PFSK-1 (cell line): Measurements from ENCODE around the gene TMC5. TPM values are rescaled to one million over a fixed set of nuclear protein-coding genes. Genes with fewer than 3 reads are reported as not detected.

Experiments used
- FOXP2 ChIP-seq: optimal IDR thresholded peaks from 2 replicates; pipeline ENCODE3; 2011; ENCODE audit warnings: borderline replicate concordance, control low read depth, inconsistent platforms; ENCODE audit not compliant: insufficient read depth; ENCODE audit errors: extremely low read length, extremely low read depth
- POLR2AphosphoS5 ChIP-seq: IDR thresholded peaks from 2 replicates; pipeline ENCODE4 v1.6.1; 2012; ENCODE audit warnings: low read depth, mild to moderate bottlenecking, control low read depth, low read length, moderate library complexity
- SIN3A ChIP-seq: IDR thresholded peaks from 2 replicates; pipeline ENCODE4 v1.6.1; 2012; ENCODE audit warnings: mild to moderate bottlenecking, low read length, moderate library complexity, borderline replicate concordance; ENCODE audit not compliant: insufficient read depth
- TAF1 ChIP-seq: IDR thresholded peaks from 2 replicates; pipeline ENCODE4 v1.6.1; 2012; ENCODE audit warnings: low read length, control low read depth, borderline replicate concordance; ENCODE audit not compliant: insufficient read depth
- polyA plus RNA-seq: library from polyadenylated mRNA; unstranded; fragments of >200 nt; gene quantifications from one replicate; pipeline ENCODE4 v1.2.1, GENCODE V29; 2012; ENCODE audit warnings: low read depth, missing spikeins; ENCODE audit not compliant: insufficient read length
- TF ChIP-seq, protein P1 (sequence below), 2 experiments: IDR thresholded peaks; 2 replicates each; pipeline versions ENCODE4 v1.6.1 to v1.8.0; 2011 to 2012; ENCODE audit warnings: low read depth in 2 of 2, low read length in 2 of 2, control low read depth in 1 of 2, inconsistent platforms in 1 of 2, mild to moderate bottlenecking in 1 of 2, moderate library complexity in 1 of 2; ENCODE audit not compliant: insufficient read depth in 1 of 2

TMC5 gene, protein sequence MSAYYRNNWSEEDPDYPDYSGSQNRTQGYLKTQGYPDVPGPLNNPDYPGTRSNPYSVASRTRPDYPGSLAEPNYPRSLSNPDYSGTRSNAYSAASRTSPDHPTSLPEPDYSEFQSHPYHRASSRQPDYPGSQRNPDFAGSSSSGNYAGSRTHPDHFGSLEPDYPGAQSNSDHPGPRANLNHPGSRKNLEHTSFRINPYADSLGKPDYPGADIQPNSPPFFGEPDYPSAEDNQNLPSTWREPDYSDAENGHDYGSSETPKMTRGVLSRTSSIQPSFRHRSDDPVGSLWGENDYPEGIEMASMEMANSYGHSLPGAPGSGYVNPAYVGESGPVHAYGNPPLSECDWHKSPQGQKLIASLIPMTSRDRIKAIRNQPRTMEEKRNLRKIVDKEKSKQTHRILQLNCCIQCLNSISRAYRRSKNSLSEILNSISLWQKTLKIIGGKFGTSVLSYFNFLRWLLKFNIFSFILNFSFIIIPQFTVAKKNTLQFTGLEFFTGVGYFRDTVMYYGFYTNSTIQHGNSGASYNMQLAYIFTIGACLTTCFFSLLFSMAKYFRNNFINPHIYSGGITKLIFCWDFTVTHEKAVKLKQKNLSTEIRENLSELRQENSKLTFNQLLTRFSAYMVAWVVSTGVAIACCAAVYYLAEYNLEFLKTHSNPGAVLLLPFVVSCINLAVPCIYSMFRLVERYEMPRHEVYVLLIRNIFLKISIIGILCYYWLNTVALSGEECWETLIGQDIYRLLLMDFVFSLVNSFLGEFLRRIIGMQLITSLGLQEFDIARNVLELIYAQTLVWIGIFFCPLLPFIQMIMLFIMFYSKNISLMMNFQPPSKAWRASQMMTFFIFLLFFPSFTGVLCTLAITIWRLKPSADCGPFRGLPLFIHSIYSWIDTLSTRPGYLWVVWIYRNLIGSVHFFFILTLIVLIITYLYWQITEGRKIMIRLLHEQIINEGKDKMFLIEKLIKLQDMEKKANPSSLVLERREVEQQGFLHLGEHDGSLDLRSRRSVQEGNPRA
- polyA plus RNA-seq: not detected

DNA sequence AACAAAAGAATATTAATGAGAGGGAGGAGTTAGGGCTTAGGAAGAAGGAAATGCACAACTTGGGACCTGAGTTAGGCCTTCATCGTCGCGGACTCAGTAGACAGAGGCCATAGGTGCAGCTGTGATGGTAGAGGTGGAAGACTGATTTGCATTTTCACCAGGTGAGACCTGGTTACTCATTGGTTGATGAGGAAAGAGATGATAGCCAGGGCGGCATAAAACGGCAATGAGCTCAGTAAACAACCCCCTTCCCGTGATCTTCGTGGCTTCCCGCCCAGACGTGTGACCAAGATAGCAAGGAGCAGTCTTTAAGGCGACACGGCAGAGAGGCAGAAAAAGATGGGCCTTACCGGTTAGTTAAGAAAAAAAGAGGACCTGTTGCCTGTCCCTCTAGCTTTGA lies at the start of gene TMC5:
TSS of gene TMC5 (plus strand) at position 244 of the 400 bp plus-strand sequence. CDS start 22,156 bp downstream, outside the sequence.
- TF ChIP-seq POLR2AphosphoS5: no peak
- TF ChIP-seq, protein P1, sequence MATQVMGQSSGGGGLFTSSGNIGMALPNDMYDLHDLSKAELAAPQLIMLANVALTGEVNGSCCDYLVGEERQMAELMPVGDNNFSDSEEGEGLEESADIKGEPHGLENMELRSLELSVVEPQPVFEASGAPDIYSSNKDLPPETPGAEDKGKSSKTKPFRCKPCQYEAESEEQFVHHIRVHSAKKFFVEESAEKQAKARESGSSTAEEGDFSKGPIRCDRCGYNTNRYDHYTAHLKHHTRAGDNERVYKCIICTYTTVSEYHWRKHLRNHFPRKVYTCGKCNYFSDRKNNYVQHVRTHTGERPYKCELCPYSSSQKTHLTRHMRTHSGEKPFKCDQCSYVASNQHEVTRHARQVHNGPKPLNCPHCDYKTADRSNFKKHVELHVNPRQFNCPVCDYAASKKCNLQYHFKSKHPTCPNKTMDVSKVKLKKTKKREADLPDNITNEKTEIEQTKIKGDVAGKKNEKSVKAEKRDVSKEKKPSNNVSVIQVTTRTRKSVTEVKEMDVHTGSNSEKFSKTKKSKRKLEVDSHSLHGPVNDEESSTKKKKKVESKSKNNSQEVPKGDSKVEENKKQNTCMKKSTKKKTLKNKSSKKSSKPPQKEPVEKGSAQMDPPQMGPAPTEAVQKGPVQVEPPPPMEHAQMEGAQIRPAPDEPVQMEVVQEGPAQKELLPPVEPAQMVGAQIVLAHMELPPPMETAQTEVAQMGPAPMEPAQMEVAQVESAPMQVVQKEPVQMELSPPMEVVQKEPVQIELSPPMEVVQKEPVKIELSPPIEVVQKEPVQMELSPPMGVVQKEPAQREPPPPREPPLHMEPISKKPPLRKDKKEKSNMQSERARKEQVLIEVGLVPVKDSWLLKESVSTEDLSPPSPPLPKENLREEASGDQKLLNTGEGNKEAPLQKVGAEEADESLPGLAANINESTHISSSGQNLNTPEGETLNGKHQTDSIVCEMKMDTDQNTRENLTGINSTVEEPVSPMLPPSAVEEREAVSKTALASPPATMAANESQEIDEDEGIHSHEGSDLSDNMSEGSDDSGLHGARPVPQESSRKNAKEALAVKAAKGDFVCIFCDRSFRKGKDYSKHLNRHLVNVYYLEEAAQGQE (IDR thresholded peaks at IDR 0.05; ENCODE audit: insufficient read depth in 1 of 2, low read depth in 2 of 2, low read length in 2 of 2): no peak
- no peak for TF ChIP-seq SIN3A
- TF ChIP-seq TAF1: no peak
- TF ChIP-seq FOXP2: no peak

DNA sequence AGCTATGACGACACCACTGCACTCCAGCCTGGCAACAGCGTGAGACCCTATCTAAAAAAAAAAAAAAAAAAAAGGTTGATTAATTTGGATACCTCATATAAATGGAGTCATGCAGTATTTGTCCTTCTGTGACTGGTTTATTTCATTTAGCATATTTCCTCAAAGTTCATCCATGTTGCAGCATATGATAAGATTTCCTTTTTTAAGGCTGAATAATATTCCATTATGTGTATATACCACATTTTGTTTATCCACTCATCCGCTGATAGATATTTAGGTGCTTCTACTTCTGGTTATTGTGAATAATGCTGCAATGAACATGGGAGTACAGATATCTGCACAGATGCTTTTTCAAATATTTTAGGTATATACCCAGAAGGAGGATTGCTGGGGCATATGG lies 43.3 kb upstream of the TMC5 start:
- TF ChIP-seq, protein P1 (IDR thresholded peaks at IDR 0.05; ENCODE audit: insufficient read depth in 1 of 2, low read depth in 2 of 2, low read length in 2 of 2): no peak
- TF ChIP-seq TAF1 (no peak), POLR2AphosphoS5 (no peak), FOXP2 (no peak), SIN3A (no peak)

DNA sequence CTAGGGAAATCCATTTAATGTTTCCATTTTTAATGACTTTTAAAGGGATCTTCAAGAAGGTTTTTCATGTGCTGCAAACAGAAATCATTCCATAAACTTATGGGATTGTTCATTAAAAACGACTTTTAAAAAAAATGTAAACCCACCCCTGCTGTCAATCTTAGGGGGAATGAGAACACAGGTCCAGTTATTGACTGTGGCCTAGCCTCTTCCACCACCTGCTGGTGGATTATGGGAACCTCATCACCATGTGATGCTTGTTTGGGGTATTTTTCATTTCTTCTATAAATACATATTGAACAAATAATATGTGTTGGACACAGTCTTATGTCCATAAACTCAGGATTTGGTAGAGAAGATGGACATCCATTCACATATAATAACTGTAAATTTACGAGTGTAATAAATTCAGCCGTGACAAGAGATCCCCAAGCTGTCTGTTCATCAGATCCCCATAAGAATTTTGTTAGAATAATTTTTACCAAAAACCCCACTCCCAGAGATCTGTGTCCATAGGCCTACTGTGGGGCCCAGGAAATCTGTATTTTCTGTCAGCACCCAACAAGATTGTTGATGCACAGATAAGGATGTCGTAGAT lies 42.0 kb upstream of the TMC5 start:
- no peak for TF ChIP-seq TAF1
- no peak for TF ChIP-seq FOXP2
- TF ChIP-seq SIN3A: no peak
- no peak for TF ChIP-seq POLR2AphosphoS5
- TF ChIP-seq, protein P1 (IDR thresholded peaks at IDR 0.05; ENCODE audit: insufficient read depth in 1 of 2, low read depth in 2 of 2, low read length in 2 of 2): no peak

DNA sequence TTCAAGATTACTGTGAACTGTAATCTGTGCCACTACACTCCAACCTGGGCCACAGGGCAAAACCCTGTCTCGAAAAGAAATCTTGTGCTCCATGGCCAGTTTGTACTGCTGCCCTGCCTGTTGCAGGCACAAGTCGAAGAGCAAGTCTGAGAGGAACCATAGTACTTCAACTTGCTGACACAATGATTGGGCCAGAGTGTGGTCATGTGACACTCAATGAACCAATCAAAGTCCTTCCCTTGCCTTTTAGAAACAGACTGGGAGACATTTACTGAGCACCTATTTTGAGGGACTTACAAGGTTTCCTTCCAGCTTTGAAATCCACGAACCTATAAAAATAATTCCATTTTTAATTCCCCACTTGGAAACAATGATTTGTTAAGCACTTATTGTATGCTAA lies 39.8 kb upstream of the TMC5 start:
- no peak for TF ChIP-seq FOXP2
- no peak for TF ChIP-seq TAF1
- TF ChIP-seq POLR2AphosphoS5: no peak
- no peak for TF ChIP-seq SIN3A
- TF ChIP-seq, protein P1 (IDR thresholded peaks at IDR 0.05; ENCODE audit: insufficient read depth in 1 of 2, low read depth in 2 of 2, low read length in 2 of 2): no peak
